GM12878 (cell line): ENCODE data around the gene WDFY4. TPM values are rescaled to one million over a fixed set of nuclear protein-coding genes. Genes with fewer than 3 reads are reported as not detected.
A peak's percentile ranks its signal among the peaks of the same experiment; 100 is the strongest.

Experiments
- CHD2 ChIP-seq: IDR thresholded peaks from 2 replicates; pipeline ENCODE4 v1.6.1; 2011; ENCODE audit warnings: low read depth, low read length, improper control_type of control experiment, borderline replicate concordance
- ELK1 ChIP-seq: IDR thresholded peaks from 2 replicates; pipeline ENCODE4 v1.6.1; 2012; ENCODE audit warnings: low read depth, low read length, improper control_type of control experiment
- EZH2 ChIP-seq: IDR thresholded peaks from 2 replicates; pipeline ENCODE4 v1.6.1; 2012; ENCODE audit warnings: low read depth, mild to moderate bottlenecking, control low read depth, inconsistent platforms, low read length, borderline replicate concordance; ENCODE audit not compliant: control insufficient read depth
- FOS ChIP-seq: IDR thresholded peaks from 3 replicates; pipeline ENCODE4 v1.6.1; 2011; ENCODE audit warnings: borderline replicate concordance; ENCODE audit not compliant: insufficient read length; ENCODE audit errors: extremely low read depth
- HCFC1 ChIP-seq: fragments of 150-350 bp; IDR thresholded peaks from 2 replicates; pipeline ENCODE4 v1.6.1; 2014; ENCODE audit warnings: low read length
- JUND ChIP-seq: IDR thresholded peaks from 2 replicates; pipeline ENCODE4 v1.6.1; 2012; ENCODE audit warnings: low read depth, mild to moderate bottlenecking, low read length, improper control_type of control experiment, moderate library complexity
- MTA2 ChIP-seq: fragments of 450-650 bp; IDR thresholded peaks from 2 replicates; pipeline ENCODE4 v1.6.1; 2016; ENCODE audit warnings: low read depth, mild to moderate bottlenecking, moderate library complexity
- MTA3 ChIP-seq: IDR thresholded peaks from 2 replicates; pipeline ENCODE4 v1.6.1; 2012; ENCODE audit warnings: low read length, inconsistent platforms, borderline replicate concordance
- NFYA ChIP-seq: IDR thresholded peaks from 2 replicates; pipeline ENCODE4 v1.6.1; 2011; ENCODE audit warnings: low read depth, mild to moderate bottlenecking, low read length, improper control_type of control experiment, borderline replicate concordance
- PKNOX1 ChIP-seq: fragments of 450-650 bp; IDR thresholded peaks from 2 replicates; pipeline ENCODE4 v1.6.1; 2016; ENCODE audit warnings: mild to moderate bottlenecking
- POU2F2 ChIP-seq: IDR thresholded peaks from 3 replicates; pipeline ENCODE4 v1.6.1; 2011; ENCODE audit warnings: low read depth, mild to moderate bottlenecking, low read length, borderline replicate concordance
- RAD21 ChIP-seq: IDR thresholded peaks from 2 replicates; pipeline ENCODE4 v1.6.1; 2011; ENCODE audit warnings: mild to moderate bottlenecking, low read depth, low read length, moderate library complexity; ENCODE audit not compliant: insufficient read depth
- RCOR1 ChIP-seq: conservative IDR thresholded peaks from 2 replicates; pipeline ENCODE4 v1.6.1; 2012; ENCODE audit warnings: low read depth, low read length, improper control_type of control experiment
- RELB ChIP-seq: fragments of 450-650 bp; IDR thresholded peaks from 2 replicates; pipeline ENCODE4 v1.6.1; 2017; ENCODE audit warnings: low read depth, mild to moderate bottlenecking, moderate library complexity
- SKIL ChIP-seq: fragments of 450-650 bp; IDR thresholded peaks from 2 replicates; pipeline ENCODE4 v1.6.1; 2017; ENCODE audit warnings: mild to moderate bottlenecking, low read depth, inconsistent platforms; ENCODE audit not compliant: poor library complexity, severe bottlenecking
- ZBTB40 ChIP-seq: fragments of 450-650 bp; IDR thresholded peaks from 2 replicates; pipeline ENCODE4 v1.6.1; 2016; ENCODE audit warnings: mild to moderate bottlenecking, moderate library complexity, borderline replicate concordance
- ZNF217 ChIP-seq: fragments of 450-650 bp; IDR thresholded peaks from 2 replicates; pipeline ENCODE4 v1.6.1; 2017; ENCODE audit warnings: antibody characterized with exemption, mild to moderate bottlenecking
- polyA plus RNA-seq, 11 experiments: library from polyadenylated mRNA; depleted of rRNA in 4 of 11; unstranded in 6 of 11; stranded (reverse) in 5 of 11; fragments of >200 nt; fragmentation: Nextera tagmentation in 4 of 11; fragmentation: Illumina TruSeq in 1 of 11; extraction: Ambion mirVana in 4 of 11; extraction: Trizol in 1 of 11; gene quantifications; 1 replicate in 1 of 11; 2 replicates in 10 of 11; pipeline versions ENCODE4 v1.2.1 to v1.2.3, GENCODE V29; 2011 to 2016; ENCODE audit warnings: inconsistent platforms in 2 of 11, missing spikeins in 2 of 11, low read depth in 1 of 11
- total RNA-seq, 4 experiments: library from RNA; depleted of rRNA in 3 of 4; stranded (reverse); fragments of >200 nt in 3 of 4; fragmentation: Illumina TruSeq in 1 of 4; extraction: Trizol in 1 of 4; gene quantifications; 2 replicates each; pipeline versions ENCODE4 v1.2.1 to v1.2.3, GENCODE V29; 2013 to 2021

WDFY4 gene
- total and polyA plus RNA-seq, 10 of the 15 experiments (the other 5 are each of a cell fraction or from before 2014, with no cell fraction given), result 13.5 to 132 (median 47.3) TPM

- TF ChIP-seq FOS (no peak), SKIL (no peak), PKNOX1 (0 out of 2 replicates have a peak, but pooled peaks have one; percentile 9), RAD21 (no peak), NFYA (no peak), CHD2 (no peak), MTA2 (no peak), ZNF217 (no peak), EZH2 (no peak), ZBTB40 (peak; percentile 78), RELB (no peak), HCFC1 (no peak), RCOR1 (no peak), MTA3 (no peak), POU2F2 (0 out of 3 replicates have a peak, but pooled peaks have one; percentile 56), ELK1 (no peak), JUND (no peak)
These were observed 115.5 kb downstream of the WDFY4 start (continued) for GRCh38 chr10:48800007-48800675.
